ENCODE measurements around the gene NHERF1.
A peak's percentile ranks its signal among the peaks of the same experiment; 100 is the strongest.

The NHERF1 gene

DNA sequence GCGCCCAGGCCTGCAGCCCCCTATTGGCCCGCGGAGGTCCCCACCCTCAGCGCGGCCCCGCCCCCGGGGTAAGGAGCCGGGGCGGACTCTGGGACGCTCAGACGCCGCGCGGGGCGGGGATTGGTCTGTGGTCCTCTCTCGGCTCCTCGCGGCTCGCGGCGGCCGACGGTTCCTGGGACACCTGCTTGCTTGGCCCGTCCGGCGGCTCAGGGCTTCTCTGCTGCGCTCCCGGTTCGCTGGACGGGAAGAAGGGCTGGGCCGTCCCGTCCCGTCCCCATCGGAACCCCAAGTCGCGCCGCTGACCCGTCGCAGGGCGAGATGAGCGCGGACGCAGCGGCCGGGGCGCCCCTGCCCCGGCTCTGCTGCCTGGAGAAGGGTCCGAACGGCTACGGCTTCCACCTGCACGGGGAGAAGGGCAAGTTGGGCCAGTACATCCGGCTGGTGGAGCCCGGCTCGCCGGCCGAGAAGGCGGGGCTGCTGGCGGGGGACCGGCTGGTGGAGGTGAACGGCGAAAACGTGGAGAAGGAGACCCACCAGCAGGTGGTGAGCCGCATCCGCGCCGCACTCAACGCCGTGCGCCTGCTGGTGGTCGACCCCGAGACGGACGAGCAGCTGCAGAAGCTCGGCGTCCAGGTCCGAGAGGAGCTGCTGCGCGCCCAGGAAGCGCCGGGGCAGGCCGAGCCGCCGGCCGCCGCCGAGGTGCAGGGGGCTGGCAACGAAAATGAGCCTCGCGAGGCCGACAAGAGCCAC lies at the start of gene NHERF1:
Gene NHERF1, plus strand, starts transcription at position 100 of the 750 bp plus-strand sequence. Its CDS starts 219 bp downstream, at position 319.
- peak; percentile 49 for DNase-seq

DNA sequence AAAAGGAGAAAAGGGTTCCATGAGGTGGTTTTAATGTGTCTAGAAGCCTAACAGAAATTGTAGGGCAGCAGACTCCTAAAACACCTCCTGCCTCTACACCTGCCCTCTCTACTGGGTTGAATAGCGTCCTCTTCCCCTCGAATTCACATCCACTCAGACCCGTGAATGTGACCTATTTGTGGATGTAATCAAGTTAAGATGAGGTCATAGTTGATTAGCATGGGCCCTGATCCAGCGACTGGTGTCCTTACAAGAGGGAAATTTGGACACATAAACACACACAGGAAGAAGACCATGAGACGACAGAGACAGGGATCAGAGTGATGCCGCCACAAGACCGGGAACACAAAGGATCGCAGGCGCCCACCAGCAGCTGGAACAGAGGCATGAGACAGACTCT lies 49.2 kb upstream of the NHERF1 start:
- no peak for DNase-seq

DNA sequence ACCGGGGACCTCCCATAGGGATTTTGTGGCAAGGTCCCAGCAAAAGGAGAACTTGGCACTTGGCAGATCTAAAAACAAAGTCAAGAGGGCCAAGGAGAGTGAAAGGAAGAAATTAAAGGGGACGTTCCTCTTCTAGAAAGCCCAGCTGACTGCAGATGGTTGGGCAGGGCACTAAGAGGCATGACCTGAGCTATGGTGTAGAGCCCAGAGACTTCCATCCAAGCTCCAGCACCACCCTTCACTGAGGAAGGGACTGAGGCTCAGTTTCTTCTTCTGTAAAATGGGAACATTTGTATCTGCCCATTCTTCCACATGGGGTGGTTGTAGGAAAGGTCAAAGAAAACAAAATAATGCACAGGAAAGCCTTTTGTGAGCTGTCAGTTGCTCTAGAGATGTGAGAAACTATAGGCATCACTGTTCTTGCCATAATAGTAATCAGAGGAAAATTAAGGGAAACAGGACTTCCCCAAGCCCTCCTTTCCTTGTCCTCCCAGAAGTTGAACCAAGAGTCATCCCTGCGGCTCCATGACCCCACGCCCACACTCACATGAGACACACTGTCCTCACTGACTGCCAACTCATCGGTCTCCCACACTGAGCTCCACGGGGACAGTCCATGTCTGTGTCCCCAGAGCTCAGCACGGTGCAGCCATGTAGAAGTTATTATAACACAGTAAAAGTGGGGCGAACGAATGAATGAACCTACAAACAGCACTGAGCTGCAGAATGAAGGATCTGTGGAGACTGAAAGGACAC lies 46.1 kb upstream of the NHERF1 start:
- no peak for DNase-seq

DNA sequence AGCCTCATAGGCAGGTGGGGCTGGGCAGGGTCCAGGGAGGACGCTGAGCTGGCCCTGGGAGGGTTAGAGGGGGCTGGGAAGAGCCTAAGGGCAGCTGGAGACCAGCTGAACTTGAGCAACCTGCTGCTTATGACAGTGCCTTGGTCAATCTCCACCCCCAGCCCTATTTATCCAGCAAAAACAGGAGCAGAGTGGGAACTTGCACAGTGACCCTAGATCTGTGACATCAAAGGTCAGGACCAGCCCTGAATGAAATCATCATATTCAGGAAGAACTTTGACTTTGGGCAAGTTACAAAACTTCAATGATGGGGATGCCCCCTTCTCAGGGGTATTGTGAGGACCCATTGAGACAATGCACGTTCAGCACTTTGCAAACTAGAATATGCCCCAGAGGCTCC lies 45.1 kb upstream of the NHERF1 start:
- no peak for DNase-seq

DNA sequence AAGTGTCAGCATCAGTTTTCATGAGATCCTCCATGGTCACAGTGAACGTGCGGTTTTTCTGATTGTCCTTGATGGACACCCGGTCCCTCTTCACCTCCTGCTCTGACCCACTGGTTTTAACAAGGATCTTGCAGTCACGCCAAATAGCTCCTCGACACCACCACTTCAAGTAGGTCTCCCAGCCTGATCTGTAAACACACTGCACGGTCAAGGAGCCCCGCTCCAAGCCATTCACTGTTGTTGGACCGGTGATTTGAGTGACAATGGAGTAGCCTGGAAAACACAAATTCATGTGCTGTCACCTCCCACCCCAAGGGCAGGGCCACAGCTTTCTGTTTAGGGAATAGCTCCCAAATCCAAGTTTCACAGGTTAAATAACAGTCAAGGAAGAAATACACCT lies 43.9 kb upstream of the NHERF1 start:
- no peak for DNase-seq

DNA sequence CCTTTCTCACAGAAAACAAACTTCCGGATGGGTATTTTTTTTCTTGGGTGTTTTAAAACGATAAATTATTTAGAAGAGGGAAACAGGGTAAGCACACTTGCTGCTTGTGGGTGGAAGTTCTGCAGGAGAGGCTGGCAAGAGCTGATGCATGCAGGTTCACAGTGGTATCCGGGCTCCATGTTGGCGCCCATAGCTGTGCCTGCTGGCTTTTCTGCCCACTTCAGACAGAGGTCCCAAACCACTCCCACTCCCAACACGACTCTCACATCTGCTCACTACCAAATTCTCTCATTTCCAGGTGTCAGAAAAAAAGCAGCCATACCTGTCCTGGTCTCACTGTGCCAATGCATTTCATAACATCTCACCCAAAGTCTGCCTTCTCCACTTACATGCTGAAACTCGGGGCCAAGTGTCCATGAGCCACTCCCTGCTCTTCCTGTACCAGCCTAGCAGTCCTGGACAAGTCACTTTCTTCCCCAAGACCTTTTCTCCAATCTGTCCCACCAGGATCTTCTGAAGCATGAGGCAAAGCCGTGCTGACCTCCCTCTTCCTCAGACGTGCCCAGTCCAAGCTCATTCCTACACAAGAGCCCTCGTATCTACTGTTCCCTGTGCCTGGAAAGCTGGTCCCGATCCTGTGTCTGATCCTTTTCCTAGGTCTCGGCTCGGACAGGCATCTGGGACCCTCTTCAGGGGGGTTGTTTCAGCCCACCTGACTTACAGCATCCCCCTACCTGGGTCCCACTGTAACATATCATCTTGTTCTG lies 37.2 kb upstream of the NHERF1 start:
- no peak for DNase-seq

DNA sequence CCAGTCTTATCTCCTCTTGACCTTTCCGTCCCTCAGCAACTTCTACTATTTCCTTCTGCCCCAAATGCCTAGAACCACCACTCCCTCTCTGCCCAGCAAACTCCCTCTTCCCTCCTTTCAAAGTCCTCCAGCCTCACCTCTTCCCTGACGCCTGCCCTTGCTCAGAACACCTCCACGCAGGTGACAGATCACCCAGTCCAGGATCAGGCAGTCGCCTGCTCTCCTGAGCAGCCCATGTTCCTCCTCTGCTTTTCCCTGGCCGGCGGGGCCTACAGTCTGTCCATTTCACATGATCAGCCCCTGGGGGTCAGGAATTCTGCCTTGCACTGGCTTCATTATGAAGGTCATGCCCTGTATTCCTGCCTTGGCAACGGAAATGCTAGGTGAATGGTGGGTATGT lies 36.1 kb upstream of the NHERF1 start:
- DNase-seq: no peak

DNA sequence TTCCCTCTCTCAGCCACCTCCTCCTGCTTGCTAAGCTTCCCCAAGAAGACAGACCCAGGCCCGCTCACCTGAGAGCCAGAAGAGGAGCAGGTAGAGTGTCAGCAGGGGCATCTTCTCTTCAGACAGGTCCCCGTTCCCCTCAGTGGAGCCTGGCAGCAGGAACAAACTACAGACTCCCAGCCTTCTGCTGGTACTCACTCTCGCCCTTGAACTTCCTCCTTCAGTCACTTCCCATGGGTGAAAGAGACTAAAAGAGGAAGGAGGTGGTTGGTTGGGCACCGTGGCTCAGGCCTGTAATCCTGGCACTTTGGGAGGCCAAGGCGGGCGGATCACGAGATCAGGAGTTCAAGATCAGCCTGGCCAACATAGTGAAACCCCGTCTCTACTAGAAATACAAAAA lies 35.7 kb upstream of the NHERF1 start, which contains the start of gene CD300LF:
Gene CD300LF, minus strand, starts transcription at position 168 of the 400 bp plus-strand sequence. Its CDS starts 57 bp downstream, at position 111.
- no peak for DNase-seq

DNA sequence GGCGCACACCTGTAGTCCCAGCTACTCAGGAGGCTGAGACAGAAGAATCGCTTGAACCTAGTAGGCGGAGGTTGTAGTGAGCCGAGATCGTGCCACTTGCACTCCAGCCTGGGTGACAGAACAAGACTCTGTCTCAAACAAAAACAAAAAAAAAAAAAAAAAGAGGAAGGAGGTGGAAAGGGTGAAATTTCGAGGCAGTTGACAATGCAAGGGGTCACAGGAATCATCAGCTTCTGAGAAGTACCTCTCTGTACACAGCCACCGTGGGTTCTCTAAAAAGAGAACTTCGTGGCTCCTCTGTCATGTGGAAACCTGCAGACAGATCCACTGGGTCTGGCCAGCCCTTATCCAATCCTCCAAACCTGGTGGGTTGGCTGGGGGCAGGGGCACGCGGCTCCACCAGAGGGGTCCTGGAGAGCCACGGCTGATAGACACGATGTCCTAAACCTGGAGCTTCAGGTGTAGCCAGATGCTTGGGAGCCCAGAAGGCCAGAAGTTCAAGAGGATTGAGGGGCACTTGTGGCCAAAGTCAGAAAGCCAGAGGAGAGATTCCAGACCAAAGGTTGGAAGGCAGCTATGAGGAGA lies 35.2 kb upstream of the NHERF1 start:
- no peak for DNase-seq

DNA sequence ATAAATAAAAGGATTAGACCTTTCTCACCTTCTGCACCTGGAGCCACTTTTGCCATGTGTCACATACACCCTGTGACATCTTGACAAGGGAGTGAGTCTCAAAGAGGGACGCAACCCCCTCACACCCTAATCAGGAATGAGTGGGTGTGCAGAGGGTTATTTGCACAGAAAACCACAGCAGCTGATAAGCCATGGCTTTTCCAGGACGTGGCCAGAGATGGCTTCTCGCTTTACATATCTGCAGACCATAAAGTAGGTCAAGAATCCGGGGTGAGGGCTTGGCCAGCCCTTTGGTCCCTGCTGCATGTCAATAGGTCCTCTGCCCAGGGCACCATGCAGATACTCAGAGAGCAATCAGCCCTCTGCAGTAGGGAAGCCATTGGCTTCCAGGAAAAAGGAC lies 33.3 kb upstream of the NHERF1 start:
- no peak for DNase-seq

DNA sequence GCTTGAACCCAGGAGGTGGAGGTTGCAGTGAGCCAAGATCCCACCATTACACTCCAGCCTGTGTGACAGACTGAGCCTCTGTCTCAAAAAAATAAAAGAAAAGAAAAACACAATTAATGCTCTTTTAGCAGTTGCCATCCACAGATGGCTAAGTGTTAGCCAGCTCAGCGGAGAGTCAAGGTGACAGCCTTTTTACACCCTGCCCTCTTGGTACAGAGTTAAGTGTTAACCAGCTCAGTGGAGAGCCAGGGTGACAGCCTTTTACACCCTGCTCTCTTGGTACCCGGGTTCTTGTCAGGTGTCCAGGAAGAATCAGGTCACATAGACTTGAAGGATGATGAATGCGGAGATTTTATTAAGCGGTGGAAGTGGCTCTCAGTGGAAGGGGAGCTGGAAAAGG lies 27.9 kb upstream of the NHERF1 start:
- DNase-seq: no peak

DNA sequence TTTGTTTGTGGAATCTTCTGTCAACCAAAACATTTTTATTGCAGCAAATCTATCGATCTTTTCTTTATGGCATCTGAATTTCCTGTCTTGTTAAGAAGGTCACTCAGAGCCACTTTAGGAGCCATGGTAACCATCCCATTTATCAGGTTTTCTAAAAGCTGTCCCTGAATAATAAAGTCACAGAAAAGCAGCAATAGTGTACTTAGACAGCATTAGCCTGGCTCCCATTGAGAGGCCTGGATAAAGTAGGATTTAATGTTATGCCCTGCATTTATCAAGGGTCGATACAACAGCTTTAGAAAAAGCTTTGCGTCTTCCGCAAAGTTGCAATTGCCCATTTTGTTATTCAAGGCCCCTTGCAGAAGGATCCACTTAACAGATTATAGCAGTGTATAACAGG lies 25.6 kb upstream of the NHERF1 start:
- DNase-seq: no peak

DNA sequence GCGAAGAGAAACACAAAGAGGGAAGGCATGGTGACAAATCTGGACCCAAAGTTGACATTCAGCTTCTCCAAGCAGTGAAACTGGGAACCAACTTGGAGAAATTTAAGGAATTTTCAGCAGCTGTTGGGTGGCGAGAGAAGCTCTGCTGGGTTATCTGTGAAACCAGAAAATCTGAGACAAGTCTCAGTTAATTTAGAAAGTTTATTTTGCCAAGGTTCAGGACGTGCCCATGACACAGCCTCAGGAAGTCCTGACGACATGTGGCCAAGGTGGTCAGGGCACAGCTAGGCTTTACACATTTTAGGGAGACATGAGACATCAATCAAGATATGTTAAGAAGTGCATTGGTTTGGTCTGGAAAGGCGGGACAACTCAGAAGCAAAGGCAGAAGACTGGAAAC lies 24.5 kb upstream of the NHERF1 start:
- no peak for DNase-seq

DNA sequence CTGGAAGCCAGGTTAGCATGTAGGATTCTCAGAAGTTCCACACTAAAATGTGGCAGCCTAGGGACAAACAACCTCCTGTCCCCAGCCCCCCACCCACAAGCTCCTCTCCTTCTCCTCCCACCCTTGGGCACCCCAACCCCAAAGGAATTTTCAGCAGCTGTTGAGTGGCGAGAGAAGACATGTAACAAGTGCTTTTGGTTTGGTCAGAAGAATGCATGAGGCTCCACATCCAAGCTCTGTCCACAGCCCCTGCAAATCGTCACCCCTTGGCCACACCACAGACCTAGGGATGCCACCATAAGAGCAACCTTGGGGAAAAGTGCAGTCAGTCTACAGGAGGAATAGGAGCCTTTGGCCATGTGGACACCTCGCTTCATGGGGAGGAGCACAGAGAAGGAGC lies 23.3 kb upstream of the NHERF1 start:
- DNase-seq: no peak

DNA sequence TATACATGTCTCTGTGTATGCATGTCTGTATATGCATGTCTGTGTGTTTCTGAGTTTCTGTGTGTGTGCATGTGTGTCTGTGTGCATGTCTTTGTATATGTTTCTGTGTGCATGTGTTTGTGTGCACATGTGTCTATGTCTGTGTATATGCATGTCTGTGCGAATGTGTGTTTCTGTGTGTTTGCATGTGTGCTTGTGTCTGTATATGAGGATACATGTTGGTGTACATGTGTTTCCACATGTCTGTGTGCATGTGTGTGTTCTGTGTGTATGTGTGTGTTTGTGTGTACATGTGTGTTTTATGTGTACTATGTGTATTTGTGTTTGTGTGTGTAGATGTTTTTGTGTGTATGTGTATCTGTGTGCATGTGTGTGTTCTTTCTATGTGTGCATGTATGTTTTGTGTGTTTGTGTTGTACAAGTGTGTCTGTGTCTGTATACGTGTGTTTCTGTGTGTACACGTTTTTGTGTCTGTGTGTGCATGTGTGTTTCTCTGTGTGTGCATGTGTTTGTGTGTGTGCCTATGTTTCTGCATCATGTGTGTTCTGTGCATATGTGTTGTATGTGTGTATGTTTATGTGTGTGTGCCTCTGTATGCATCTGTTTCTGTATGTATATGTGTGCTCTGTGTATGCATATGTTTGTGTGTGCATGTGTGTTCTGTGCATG lies 20.3 kb upstream of the NHERF1 start:
- no peak for DNase-seq

DNA sequence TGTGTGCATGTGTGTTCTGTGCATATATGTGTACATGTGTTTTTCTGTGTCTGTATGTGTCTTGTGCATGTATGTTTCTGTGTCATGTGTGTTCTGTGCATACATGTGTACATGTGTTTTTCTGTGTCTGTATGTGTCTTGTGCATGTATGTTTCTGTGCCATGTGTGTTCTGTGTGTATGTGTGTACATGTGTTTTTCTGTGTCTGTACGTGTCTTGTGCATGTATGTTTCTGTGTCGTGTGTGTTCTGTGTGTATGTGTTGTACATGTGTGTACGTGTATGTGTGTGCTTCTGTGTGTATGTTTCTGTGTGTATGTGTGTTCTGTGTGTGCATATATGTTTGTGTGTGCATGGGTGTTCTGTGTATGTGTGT lies 19.7 kb upstream of the NHERF1 start:
- DNase-seq: no peak

DNA sequence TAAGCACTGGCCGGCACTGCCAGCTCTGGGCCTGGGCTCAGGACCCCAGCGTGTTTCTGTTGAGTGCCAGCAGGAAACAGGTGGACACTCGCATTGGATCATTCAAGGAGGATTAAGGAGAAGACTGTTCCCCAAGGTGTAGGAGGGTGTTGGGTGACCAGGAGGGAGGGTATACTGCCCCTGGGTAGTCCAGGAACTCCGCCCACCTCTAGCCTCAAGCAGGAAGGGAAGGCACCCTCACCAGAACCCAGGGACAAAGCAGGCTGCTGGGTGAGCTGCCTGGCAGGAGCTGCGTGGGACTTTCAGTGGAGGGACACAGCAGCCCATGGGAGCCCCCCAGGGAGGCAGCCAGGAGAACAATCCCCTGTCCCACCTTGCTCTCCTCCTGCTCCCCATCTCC lies 19.1 kb upstream of the NHERF1 start:
- no peak for DNase-seq

DNA sequence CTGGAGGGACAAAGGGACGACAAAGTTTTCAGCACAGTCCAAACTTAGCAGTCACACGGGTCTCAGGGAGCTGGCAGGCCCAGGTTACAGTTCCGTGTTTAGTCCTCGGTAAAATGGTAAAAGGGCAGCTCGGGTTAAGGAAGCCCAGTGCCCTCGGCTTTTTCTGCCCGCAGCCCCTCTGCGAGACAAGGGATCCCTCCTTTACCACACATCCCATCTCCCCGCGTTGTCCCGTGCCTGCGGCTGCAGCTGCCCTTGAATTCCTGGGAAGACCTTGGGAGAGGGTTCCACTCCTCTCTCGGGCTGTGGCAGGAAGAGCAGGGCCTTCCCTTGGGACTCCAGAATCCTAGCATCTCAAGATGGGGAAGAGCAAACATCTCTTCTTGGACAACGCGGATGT lies 18.6 kb upstream of the NHERF1 start:
- DNase-seq: no peak

DNA sequence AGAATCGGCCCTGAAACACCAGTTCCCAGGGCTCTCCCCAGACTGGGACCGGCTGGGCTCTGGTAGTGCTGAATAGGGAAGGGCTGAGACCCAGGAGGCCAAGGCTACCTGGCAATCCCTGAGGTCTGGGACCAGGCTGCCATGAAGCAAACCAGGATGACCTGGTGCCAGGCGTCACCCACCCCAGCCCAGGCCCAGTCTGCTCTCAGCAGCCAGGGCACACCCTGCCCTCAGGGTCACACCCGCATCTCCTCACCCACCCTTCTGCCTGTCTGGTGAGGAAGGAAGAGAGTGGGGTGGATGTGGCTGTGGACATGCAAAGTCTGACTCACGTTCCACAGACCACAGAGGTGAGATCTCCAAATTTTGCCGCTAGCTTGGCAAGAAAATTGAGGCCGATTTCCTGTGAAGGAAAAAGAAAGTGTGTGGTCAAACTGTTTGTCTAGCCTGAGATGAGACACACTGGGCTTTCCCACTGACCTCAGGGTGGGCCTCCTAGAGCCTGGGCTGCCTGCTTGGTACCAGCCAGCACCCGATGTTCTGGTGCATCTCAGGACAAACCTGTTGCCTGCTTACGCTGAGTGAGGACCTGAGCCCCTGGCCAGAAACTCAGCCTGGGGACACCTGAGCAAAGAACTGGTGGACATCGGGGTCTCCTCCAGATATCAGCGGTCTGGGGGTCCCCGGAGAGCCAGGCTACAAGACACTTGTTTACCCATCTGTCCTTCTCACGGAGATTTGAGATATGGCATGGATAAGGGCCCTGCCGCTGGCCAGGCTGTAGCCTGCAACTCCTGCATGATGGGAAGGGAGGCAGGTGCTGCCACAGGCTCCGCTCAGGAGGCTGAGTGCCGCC lies 17.7 kb upstream of the NHERF1 start:
- DNase-seq: no peak

DNA sequence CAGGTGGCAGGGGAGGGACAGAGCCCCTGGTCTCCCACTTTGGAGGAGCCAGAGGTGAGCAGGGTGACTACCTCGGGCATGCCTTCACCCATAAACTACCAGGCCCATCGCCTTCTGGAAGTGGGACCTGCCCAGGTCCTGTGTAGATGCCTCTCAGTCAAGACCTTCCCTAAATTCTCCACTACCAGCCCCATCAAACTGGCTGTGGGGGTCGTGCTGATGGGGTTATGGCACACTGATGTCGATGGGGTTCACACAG lies 17.2 kb upstream of the NHERF1 start:
- no peak for DNase-seq

DNA sequence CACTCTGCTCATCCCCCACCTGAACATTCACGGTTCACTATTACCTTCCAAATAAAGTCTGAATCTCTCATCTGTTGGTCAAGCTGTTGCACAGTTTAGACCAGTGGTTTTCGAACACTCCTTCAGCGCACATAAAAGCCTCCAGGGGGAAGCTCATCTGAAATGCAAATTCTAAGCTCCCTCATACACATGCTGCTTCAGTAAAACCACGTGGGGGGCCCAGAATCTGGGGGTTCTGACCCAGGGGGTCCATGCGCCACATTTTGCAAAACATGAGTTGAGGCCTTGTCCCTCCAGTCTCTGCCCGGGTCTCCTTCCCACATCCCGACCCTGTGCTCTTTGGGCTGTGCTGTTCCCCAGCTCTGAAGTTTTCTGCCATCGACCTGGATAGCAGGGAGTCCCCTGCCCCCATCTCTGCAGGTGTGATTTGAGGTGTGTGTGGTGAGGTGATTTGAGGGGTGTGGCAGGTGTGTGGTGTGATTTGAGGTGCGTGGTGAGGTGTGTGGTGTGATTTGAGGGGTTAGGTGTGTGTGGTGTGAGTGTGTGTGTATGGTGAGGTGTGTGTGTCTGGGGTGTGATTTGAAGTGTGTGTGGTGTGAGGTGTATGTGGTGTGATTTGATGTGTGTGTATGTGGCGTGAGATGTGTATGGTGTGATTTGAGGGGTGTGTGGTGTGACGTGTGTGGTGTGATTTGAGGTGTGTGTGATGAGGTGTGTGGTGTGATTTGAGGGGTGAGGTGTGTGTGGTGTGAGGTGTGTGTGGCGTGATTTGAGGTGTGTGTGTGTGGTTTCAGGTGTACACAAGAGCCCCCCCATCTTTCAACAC lies 16.2 kb upstream of the NHERF1 start:
- DNase-seq: no peak
